ENCODE results near the gene NUDT5.

GRCh38 chr10:12195603-12196506 lies at the start of gene NUDT5, which contains the start of gene CDC123:
- TF ChIP-seq POLR2A (IDR thresholded peaks at IDR 0.05) = peak; percentile 13 to 18
- TF ChIP-seq CTCF (IDR thresholded peaks at IDR 0.05) = peak in 2 of 4 experiments; percentile 19 to 28

Data from gastroesophageal sphincter (tissue), 3 donors.